HUES64 (cell line): Measurements from ENCODE around the gene ANKRD45.
"Not testable (repeated sequence)": the region's sequence is repeated elsewhere in the genome, so short reads cannot be mapped to it uniquely, and the experiment has no call there.

ENCODE experiments used
- H3K27ac ChIP-seq: 2 replicates; pipeline ENCODE4 v1.7.0; 2013; ENCODE audit warnings: low read depth, low read length, inconsistent platforms
- H3K27me3 ChIP-seq: 2 replicates; pipeline ENCODE4 v1.6.1; 2013; ENCODE audit warnings: mild to moderate bottlenecking, low read length; ENCODE audit not compliant: insufficient read depth
- H3K36me3 ChIP-seq: 2 replicates; pipeline ENCODE4 v1.6.1; 2013; ENCODE audit warnings: mild to moderate bottlenecking, low read length; ENCODE audit not compliant: insufficient read depth
- H3K4me1 ChIP-seq: 2 replicates; pipeline ENCODE4 v1.6.1; 2013; ENCODE audit warnings: mild to moderate bottlenecking, low read length, moderate library complexity; ENCODE audit not compliant: insufficient read depth
- H3K4me3 ChIP-seq: 2 replicates; pipeline ENCODE4 v1.5.1; 2013; ENCODE audit warnings: mild to moderate bottlenecking, low read length, moderate library complexity
- H3K9ac ChIP-seq: 2 replicates; pipeline ENCODE4 v1.6.1; 2013; ENCODE audit warnings: mild to moderate bottlenecking, low read depth, low read length
- H3K9me3 ChIP-seq: 2 replicates; pipeline ENCODE4 v1.6.1; 2013; ENCODE audit warnings: low read depth, low read length; ENCODE audit not compliant: insufficient read depth
- WGBS: fragments of 150-250, 120-280 bp; methylation state at CpG from one replicate; pipeline ENCODE4 v1.1.7; 2013; ENCODE audit warnings: missing lambda C conversion rate; 5-methylcytosine and 5-hydroxymethylcytosine counted together

The ANKRD45 gene

GRCh38 chr1:173642450-173643139 lies 27.1 kb downstream of the ANKRD45 start:
- 93% methylated on average over 4 of the region's 4 CpGs for WGBS

DNA sequence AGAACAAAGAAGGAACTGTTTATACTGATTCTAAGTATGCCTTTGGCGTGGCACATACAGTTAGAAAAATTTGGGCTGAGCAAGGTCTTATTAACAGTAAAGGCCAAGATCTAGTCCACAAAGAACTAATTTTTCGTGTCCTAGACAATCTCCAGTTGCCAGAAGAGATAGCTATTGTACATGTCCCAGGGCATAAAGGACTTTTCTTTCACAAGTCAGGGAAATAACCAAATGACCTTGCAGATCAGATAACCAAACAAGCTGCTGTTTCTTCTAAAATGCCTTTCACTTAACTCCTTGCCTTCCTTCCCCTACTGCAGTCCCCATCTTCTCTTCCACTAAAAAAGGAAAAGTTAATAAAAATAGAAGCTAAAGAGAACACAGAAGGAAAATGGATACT lies 30.5 kb downstream of the ANKRD45 start:
- H3K27me3 ChIP-seq = no peaks in the 10 kb centered on the region
- H3K9me3 ChIP-seq = peaks cover 33% of the 10 kb centered on the region
- H3K9ac ChIP-seq = no peak overlapping the region
- no peaks in the 10 kb centered on the region for H3K4me1 ChIP-seq
- 84% methylated on average over 2 of the region's 2 CpGs for WGBS
- no peak overlapping the region for H3K4me3 ChIP-seq
- peaks cover 2% of the 10 kb centered on the region; the same call in 1 of the 2 replicates for H3K36me3 ChIP-seq
- H3K27ac ChIP-seq = no peak overlapping the region

More at GRCh38 chr1:173642450-173643139, 27.1 kb downstream of the ANKRD45 start:
- H3K27me3 ChIP-seq, H3K4me3 ChIP-seq, H3K27ac ChIP-seq, H3K9ac ChIP-seq, H3K36me3 ChIP-seq, H3K4me1 ChIP-seq: not testable (repeated sequence)
- peaks cover 23% of the 10 kb centered on the region for H3K9me3 ChIP-seq

DNA sequence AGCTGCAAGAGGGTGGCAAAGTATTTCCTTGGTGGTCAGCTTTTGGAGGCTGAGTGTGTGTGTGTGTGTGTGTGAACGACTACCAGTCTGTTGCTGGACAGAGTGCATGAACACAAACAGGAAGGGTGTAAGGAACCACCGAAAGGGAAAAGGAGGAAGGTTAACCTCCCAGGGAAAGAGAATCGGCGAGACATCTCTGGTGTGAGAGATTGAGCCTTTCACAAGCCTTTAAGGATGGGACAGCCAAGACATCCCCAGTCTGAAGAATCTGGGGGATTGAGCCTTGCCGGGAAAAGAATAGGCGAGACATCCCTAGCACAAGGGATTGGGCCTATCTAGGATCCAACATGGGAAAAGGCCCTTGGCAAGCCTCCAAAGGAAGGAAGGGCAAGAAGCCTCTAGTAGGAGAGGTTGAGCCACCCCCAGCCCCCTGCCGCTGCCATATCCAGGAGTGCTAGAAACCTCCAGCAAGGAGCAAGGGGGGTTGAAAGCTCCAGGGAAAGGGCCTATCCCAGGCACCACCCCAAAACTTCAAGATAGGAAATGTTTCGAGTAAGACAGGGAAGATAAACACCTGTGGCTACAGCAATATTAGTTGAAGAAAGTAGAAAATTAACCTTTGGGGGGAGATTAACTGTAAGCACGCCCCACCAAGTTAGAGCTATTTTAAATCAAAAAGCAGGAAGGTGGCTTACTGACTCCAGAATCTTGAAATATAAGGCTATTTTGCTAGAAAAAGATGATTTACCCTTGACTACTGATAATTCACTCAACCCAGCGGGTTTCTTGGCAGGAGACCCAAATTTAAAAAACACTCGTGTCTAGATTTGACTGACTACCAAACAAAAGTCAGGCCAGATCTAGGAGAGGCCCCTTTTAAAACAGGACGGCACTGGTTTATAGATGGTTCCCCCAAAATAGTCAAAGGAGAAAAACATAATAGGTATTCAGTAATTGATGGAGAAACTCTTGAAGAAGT lies 31.3 kb downstream of the ANKRD45 start:
- Histone ChIP-seq H3K27me3 (no peaks in the 10 kb centered on the region), H3K9ac (peak overlapping the region; percentile 44; the same call in 1 of the 2 replicates), H3K4me1 (no peaks in the 10 kb centered on the region), H3K36me3 (peaks cover 2% of the 10 kb centered on the region; the same call in 1 of the 2 replicates), H3K9me3 (peaks cover 29% of the 10 kb centered on the region), H3K4me3 (peak overlapping the region; percentile 31; the same call in 1 of the 2 replicates), H3K27ac (peak overlapping the region; percentile 82; the same call in 1 of the 2 replicates)
- 93% methylated on average over 12 of the region's 12 CpGs for WGBS

GRCh38 chr1:173637236-173638042 lies 32.2 kb downstream of the ANKRD45 start:
- H3K27me3 ChIP-seq, H3K36me3 ChIP-seq, H3K4me1 ChIP-seq: not testable (repeated sequence)
- Histone ChIP-seq H3K4me3 (peak overlapping the region; percentile 31; the same call in 1 of the 2 replicates), H3K27ac (peak overlapping the region; percentile 82; the same call in 1 of the 2 replicates), H3K9ac (peak overlapping the region; percentile 44; the same call in 1 of the 2 replicates), H3K9me3 (peaks cover 24% of the 10 kb centered on the region)
- 93% methylated on average over 6 of the region's 6 CpGs for WGBS

GRCh38 chr1:173635116-173635515 lies 34.5 kb downstream of the ANKRD45 start, which contains the start of gene TEX50:
Gene TEX50, plus strand, starts transcription at chr1:173635338. Its CDS starts 184 bp downstream, at chr1:173635522.
- H3K9ac ChIP-seq = no peak within 1 kb of the TSS
- H3K27me3 ChIP-seq = no peaks in the 10 kb centered on the region
- no CpG with 5 or more reads among the region's 1 CpG for WGBS
- H3K4me1 ChIP-seq = no peaks in the 10 kb centered on the region
- H3K9me3 ChIP-seq = peaks cover 19% of the 10 kb centered on the region
- no peak within 1 kb of the TSS for H3K4me3 ChIP-seq
- no peak within 1 kb of the TSS for H3K27ac ChIP-seq
- H3K36me3 ChIP-seq = no peaks in the 10 kb centered on the region

DNA sequence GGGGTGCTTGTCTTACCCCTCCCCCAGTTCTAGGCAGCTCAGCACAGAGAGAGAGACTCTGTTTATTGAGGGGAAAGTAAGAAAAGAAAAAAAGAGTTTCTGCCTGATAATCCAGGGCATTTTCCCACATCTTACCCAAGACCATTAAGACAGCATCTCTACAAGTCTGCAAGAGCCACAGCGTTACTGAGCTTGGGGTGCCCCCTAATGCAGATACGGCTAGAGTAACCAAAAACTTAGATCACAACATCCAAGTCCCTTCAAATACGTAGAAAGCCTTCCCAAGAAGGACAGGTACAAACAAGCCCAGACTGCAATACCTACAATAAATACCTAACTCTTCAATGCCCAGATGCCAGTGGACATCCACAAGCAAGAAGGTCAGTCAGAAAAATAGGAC lies 40.8 kb downstream of the ANKRD45 start:
- H3K4me1 ChIP-seq = no peaks in the 10 kb centered on the region
- 86% methylated on average over 3 of the region's 3 CpGs for WGBS
- H3K27me3 ChIP-seq = no peaks in the 10 kb centered on the region
- H3K9ac ChIP-seq = no peak overlapping the region
- H3K36me3 ChIP-seq = no peaks in the 10 kb centered on the region
- no peak overlapping the region for H3K27ac ChIP-seq
- H3K4me3 ChIP-seq = no peak overlapping the region
- no peaks in the 10 kb centered on the region for H3K9me3 ChIP-seq

DNA sequence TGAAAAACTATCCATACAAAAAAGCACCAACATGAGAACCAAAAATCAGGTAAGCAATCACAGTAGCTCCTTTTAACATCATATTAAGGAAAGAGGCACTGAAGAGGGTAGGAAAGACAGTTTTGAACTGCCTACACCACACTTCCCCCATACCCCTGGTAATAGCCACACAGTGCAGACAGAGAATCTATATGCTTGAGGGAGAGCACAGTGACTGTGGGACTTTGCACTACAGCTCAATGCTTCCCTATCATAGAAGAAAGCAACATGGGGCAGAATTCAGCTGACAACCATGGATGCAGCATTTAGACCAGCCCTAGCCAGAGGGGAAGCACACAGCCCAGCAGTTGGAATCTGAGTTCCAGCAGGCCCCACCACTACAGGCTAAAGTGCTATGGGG lies 42.4 kb downstream of the ANKRD45 start:
- Histone ChIP-seq H3K9ac (no peak overlapping the region), H3K4me3 (no peak overlapping the region), H3K27ac (no peak overlapping the region), H3K9me3 (no peaks in the 10 kb centered on the region), H3K36me3 (no peaks in the 10 kb centered on the region), H3K4me1 (no peaks in the 10 kb centered on the region), H3K27me3 (no peaks in the 10 kb centered on the region)

DNA sequence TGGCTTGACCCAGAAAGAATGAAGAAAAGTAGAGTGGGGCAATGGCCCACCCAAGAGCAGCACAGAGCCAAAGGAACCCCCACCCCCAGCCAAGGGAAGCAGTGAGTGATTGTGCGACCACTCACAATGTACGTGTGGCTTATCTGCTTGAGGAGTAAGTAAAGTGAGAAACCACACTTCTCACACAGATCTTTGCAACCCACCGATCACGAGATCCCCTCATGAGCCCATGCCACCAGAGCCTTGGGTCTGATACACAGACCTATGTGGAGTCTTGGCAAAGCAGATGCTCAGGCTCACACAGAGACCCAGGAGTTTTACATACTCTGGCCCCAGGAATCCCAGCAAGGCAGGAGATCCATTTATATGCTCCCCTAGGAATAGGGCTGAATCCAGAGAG lies 52.8 kb downstream of the ANKRD45 start:
- Histone ChIP-seq H3K9me3 (peaks cover 9% of the 10 kb centered on the region; the same call in 1 of the 2 replicates), H3K27ac (no peak overlapping the region), H3K9ac (no peak overlapping the region), H3K4me1 (no peaks in the 10 kb centered on the region), H3K36me3 (no peaks in the 10 kb centered on the region), H3K4me3 (no peak overlapping the region), H3K27me3 (no peaks in the 10 kb centered on the region)
- WGBS = 92% methylated on average over 3 of the region's 4 CpGs

GRCh38 chr1:173613086-173613485 lies 56.6 kb downstream of the ANKRD45 start:
- not testable (repeated sequence) for H3K9ac ChIP-seq, H3K27me3 ChIP-seq, H3K4me3 ChIP-seq, H3K4me1 ChIP-seq, H3K27ac ChIP-seq, H3K36me3 ChIP-seq
- H3K9me3 ChIP-seq = peaks cover 34% of the 10 kb centered on the region
- 94% methylated on average over 32 of the region's 32 CpGs for WGBS

- H3K27me3 ChIP-seq = no peaks in the 10 kb centered on the region
- no peak overlapping the region for H3K9ac ChIP-seq
- 93% methylated on average over 3 of the region's 4 CpGs for WGBS
- no peak overlapping the region for H3K4me3 ChIP-seq
- H3K27ac ChIP-seq = no peak overlapping the region
- peaks cover 28% of the 10 kb centered on the region for H3K9me3 ChIP-seq
- H3K4me1 ChIP-seq = no peaks in the 10 kb centered on the region
- no peaks in the 10 kb centered on the region for H3K36me3 ChIP-seq
These were observed 61.0 kb downstream of the ANKRD45 start for GRCh38 chr1:173608503-173609216.
